H1 (cell line): ENCODE data around the gene SRD5A3. TPM values are rescaled to one million over a fixed set of nuclear protein-coding genes. Genes with fewer than 3 reads are reported as not detected.
A peak's percentile ranks its signal among the peaks of the same experiment; 100 is the strongest.

Experiments used
- ASH2L ChIP-seq: fragments of 200-600, 300-600 bp; sonication (generic); IDR thresholded peaks from one replicate; pipeline ENCODE4 v1.7.1; 2017; ENCODE audit warnings: low read length
- CHD1 ChIP-seq: IDR thresholded peaks from 2 replicates; pipeline ENCODE4 v1.6.1; 2012; ENCODE audit warnings: low read depth, low read length, improper control_type of control experiment
- CREB1 ChIP-seq: IDR thresholded peaks from 2 replicates; pipeline ENCODE4 v1.6.1; 2012; ENCODE audit warnings: inconsistent platforms
- CTBP2 ChIP-seq: IDR thresholded peaks from 2 replicates; pipeline ENCODE4 v1.7.0; 2011; ENCODE audit warnings: borderline replicate concordance, mild to moderate bottlenecking, moderate library complexity, mixed read lengths, low read length; ENCODE audit not compliant: insufficient read depth, insufficient read length
- HDAC2 ChIP-seq, 2 experiments: fragments of 300-600 bp in 1 of 2; sonication (generic) in 1 of 2; IDR thresholded peaks; 2 replicates each; pipeline ENCODE4 v1.6.1; 2011 to 2012; ENCODE audit warnings: low read depth in 2 of 2, low read length in 2 of 2, mild to moderate bottlenecking in 2 of 2, moderate library complexity in 2 of 2, borderline replicate concordance in 1 of 2, inconsistent platforms in 1 of 2
- KDM4A ChIP-seq: IDR thresholded peaks from one replicate; pipeline ENCODE4 v1.7.1; 2012; ENCODE audit warnings: low read depth, mild to moderate bottlenecking, moderate library complexity, low read length, inconsistent platforms; ENCODE audit not compliant: severe bottlenecking
- NANOG ChIP-seq: IDR thresholded peaks from 2 replicates; pipeline ENCODE4 v1.6.1; 2011; ENCODE audit warnings: low read length, low read depth, mild to moderate bottlenecking, inconsistent platforms; ENCODE audit not compliant: insufficient read depth, poor library complexity, severe bottlenecking
- PHF8 ChIP-seq: fragments of 200-600 bp; sonication (generic); conservative IDR thresholded peaks from 2 replicates; pipeline ENCODE4 v1.7.1; 2012; ENCODE audit warnings: low read depth, mild to moderate bottlenecking, inconsistent platforms, low read length, moderate library complexity
- POLR2A ChIP-seq, 2 experiments: IDR thresholded peaks; 1 replicate in 1 of 2; 2 replicates in 1 of 2; pipeline ENCODE4 v1.6.1; 2011; ENCODE audit warnings: low read depth in 2 of 2, low read length in 2 of 2, mild to moderate bottlenecking in 2 of 2; ENCODE audit errors: control extremely low read depth in 1 of 2
- RAD21 ChIP-seq, 2 experiments: IDR thresholded peaks in 1 of 2; conservative IDR thresholded peaks in 1 of 2; 2 replicates each; pipeline ENCODE4 v1.6.1; 2011; ENCODE audit warnings: low read depth in 2 of 2, low read length in 2 of 2, improper control_type of control experiment in 1 of 2, inconsistent platforms in 1 of 2, mild to moderate bottlenecking in 1 of 2, moderate library complexity in 1 of 2
- RBBP5 ChIP-seq: IDR thresholded peaks from 2 replicates; pipeline ENCODE4 v1.7.1; 2012; ENCODE audit warnings: low read depth, mild to moderate bottlenecking, inconsistent platforms, low read length, moderate library complexity, borderline replicate concordance
- RNF2 ChIP-seq: fragments of 200-900, 300-1000 bp; sonication (generic); IDR thresholded peaks from 2 replicates; pipeline ENCODE4 v1.7.1; 2016; ENCODE audit warnings: borderline replicate concordance, low read depth, mild to moderate bottlenecking, antibody characterized with exemption, low read length; ENCODE audit not compliant: poor library complexity, severe bottlenecking; ENCODE audit errors: missing control alignments
- RXRA ChIP-seq: IDR thresholded peaks from 2 replicates; pipeline ENCODE4 v1.6.1; 2011; ENCODE audit warnings: low read depth, mild to moderate bottlenecking, low read length, moderate library complexity; ENCODE audit not compliant: insufficient read depth
- TAF7 ChIP-seq: optimal IDR thresholded peaks from 2 replicates; pipeline ENCODE3; 2011; ENCODE audit warnings: low read depth, mild to moderate bottlenecking, inconsistent platforms, low read length, moderate library complexity, borderline replicate concordance
- TEAD4 ChIP-seq: IDR thresholded peaks from 2 replicates; pipeline ENCODE4 v1.6.1; 2012; ENCODE audit warnings: low read depth, low read length, inconsistent platforms, mixed read lengths
- ZNF274 ChIP-seq: IDR thresholded peaks from 2 replicates; pipeline ENCODE4 v1.7.0; 2012; ENCODE audit warnings: low read length, borderline replicate concordance; ENCODE audit errors: extremely low read depth
- polyA plus RNA-seq, 7 experiments: library from polyadenylated mRNA; depleted of rRNA in 3 of 7; stranded (reverse) in 5 of 7; unstranded in 2 of 7; fragments of >200 nt in 5 of 7; fragments of 200-250 nt in 2 of 7; gene quantifications; 1 replicate in 5 of 7; 2 replicates in 1 of 7; 4 replicates in 1 of 7; pipeline versions ENCODE4 v1.2.1 to v1.2.3, GENCODE V29; 2011 to 2013; ENCODE audit warnings: missing spikeins in 2 of 7, mixed read lengths in 2 of 7
- total RNA-seq: library from RNA; stranded (reverse); fragmentation: NEBNext Ultra II Directional; extraction: Animal tissue kit (Norgen Biotek cat#: 25700); gene quantifications from 2 replicates; pipeline ENCODE4 v1.2.1, GENCODE V29; 2021
- TF ChIP-seq, protein P1 (sequence below): IDR thresholded peaks from 2 replicates; pipeline ENCODE4 v1.6.1; 2012; ENCODE audit warnings: low read length, inconsistent platforms
- TF ChIP-seq, protein P2 (sequence below): IDR thresholded peaks from 2 replicates; pipeline ENCODE4 v1.6.1; 2012; ENCODE audit warnings: inconsistent platforms
- TF ChIP-seq, protein P3 (sequence below): IDR thresholded peaks from 2 replicates; pipeline ENCODE4 v1.6.1; 2012; ENCODE audit warnings: inconsistent platforms

Gene SRD5A3
- total and polyA plus RNA-seq, 2 of the 8 experiments (the other 6 are each of a cell fraction or from before 2014, with no cell fraction given), result 19.6 to 34.6 TPM

DNA sequence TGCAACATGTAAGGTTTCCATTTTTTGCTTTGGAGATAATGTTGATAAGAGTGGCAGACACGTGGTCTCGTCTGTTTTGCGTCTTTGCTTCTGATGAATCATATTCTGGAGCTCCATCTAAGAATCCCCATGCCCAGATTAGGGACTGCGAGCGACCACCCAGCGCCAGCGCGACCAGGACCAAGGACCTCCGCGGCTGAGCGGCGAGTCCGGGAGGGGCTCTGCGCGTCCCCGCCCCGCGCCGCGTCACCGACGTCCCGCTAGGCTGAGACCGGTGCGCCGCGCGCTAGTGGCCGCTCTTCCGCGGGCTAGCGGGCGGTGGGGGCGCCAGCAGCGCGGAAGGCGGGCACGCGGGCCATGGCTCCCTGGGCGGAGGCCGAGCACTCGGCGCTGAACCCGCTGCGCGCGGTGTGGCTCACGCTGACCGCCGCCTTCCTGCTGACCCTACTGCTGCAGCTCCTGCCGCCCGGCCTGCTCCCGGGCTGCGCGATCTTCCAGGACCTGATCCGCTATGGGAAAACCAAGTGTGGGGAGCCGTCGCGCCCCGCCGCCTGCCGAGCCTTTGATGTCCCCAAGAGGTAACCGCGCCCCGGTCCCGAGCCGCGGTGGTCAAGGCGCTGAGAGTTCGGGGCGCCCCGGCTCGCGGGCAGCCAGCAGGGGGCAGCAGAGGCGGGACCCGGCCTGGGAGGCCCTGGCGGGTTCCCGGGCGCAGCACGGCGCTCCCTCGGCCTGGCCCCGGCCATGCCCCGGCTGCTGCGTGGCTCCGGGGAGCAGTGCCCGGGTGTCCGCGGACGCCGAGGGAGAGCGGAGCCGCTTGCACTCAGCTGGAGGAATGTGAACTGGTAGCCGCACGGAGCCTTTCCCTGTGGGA is at the start of gene SRD5A3 (continued):
- no peak for TF ChIP-seq ZNF274
- TF ChIP-seq ASH2L, result peak; percentile 97
- peak; percentile 30 for TF ChIP-seq RNF2
- TF ChIP-seq TEAD4, result 0 out of 2 replicates have a peak, but pooled peaks have one; percentile 10
- peak; percentile 36 to 74; a peak in 3 of 4 replicates for TF ChIP-seq RAD21 (IDR thresholded peaks at IDR 0.05 in 1 of 2, conservative IDR thresholded peaks at IDR 0.05 in 1 of 2; ENCODE audit: low read depth in 2 of 2, low read length in 2 of 2)
- peak; percentile 33 for TF ChIP-seq NANOG
- peak; percentile 61 for TF ChIP-seq CTBP2
- TF ChIP-seq TAF7, result peak; percentile 59
- peak; percentile 90 for TF ChIP-seq KDM4A
- TF ChIP-seq, protein P1, sequence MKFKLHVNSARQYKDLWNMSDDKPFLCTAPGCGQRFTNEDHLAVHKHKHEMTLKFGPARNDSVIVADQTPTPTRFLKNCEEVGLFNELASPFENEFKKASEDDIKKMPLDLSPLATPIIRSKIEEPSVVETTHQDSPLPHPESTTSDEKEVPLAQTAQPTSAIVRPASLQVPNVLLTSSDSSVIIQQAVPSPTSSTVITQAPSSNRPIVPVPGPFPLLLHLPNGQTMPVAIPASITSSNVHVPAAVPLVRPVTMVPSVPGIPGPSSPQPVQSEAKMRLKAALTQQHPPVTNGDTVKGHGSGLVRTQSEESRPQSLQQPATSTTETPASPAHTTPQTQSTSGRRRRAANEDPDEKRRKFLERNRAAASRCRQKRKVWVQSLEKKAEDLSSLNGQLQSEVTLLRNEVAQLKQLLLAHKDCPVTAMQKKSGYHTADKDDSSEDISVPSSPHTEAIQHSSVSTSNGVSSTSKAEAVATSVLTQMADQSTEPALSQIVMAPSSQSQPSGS, result no peak
- TF ChIP-seq, protein P2, sequence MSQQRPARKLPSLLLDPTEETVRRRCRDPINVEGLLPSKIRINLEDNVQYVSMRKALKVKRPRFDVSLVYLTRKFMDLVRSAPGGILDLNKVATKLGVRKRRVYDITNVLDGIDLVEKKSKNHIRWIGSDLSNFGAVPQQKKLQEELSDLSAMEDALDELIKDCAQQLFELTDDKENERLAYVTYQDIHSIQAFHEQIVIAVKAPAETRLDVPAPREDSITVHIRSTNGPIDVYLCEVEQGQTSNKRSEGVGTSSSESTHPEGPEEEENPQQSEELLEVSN, result no peak; the same call in 1 of the 2 replicates
- peak in 1 of 2 experiments; percentile 93; a peak in 1 of 4 replicates for TF ChIP-seq HDAC2 (IDR thresholded peaks at IDR 0.05; ENCODE audit: borderline replicate concordance in 1 of 2, low read depth in 2 of 2, low read length in 2 of 2)
- peak in 1 of 2 experiments; percentile 56; a peak in 2 of 3 replicates for TF ChIP-seq POLR2A (IDR thresholded peaks at IDR 0.05; ENCODE audit: control extremely low read depth in 1 of 2, low read depth in 2 of 2, low read length in 2 of 2)
- peak; percentile 81 for TF ChIP-seq CREB1
- TF ChIP-seq RBBP5, result peak; percentile 85; the same call in 1 of the 2 replicates
- TF ChIP-seq RXRA, result no peak
- no peak for TF ChIP-seq CHD1
- TF ChIP-seq, protein P3, sequence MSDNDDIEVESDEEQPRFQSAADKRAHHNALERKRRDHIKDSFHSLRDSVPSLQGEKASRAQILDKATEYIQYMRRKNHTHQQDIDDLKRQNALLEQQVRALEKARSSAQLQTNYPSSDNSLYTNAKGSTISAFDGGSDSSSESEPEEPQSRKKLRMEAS, result peak; percentile 73
- TF ChIP-seq PHF8, result peak; percentile 77
